Activated CD4-positive, alpha-beta T cell treated with anti-CD3 and anti-CD28 coated beads for 4 hours (primary cell): ENCODE data around the gene STX1A.
"Not testable (repeated sequence)": the region's sequence is repeated elsewhere in the genome, so short reads cannot be mapped to it uniquely, and the experiment has no call there.

Experiments used
- DNase-seq, 2 donors: peaks; one replicate each; pipeline ENCODE4 v3.0.0-alpha.2; 2020

STX1A gene

DNA sequence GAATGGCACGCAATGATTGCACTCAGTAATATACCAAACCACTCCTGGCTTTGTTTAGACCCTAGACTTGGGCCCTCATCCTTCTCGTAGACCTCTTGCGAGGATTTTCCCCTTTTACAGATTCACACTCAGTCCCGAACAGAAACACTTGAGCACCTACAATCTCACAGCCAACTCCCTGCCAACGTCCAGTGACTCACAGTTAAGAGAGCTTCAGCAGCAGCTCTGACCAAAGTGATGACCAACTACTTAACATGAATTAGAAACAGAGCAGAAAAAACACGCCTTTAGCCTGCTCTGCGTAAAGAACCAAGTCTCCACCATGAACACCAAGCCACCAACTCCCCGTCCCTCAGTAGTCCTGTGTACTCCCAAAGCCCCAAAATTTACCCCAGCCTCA lies 38.4 kb downstream of the STX1A start:
- no peak for DNase-seq

DNA sequence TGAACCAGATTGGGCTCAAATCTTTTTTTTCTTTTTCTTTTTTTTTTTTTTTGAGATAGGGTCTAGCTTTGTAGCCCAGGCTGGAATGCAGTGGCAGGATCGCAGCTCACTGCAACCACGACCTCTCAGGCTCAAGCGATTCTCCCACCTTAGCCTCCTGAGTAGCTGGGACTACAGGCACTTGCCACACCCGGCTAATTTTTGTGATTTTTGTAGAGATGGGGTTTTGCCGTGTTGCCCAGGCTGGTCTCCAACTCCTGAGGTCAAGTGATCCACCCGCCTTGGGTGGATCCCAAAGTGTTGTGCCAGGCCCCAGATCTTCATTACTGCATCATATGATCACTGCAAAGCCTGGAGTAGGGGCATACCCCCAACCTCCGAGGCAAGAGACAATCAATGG lies 39.0 kb downstream of the STX1A start:
- no peak for DNase-seq

DNA sequence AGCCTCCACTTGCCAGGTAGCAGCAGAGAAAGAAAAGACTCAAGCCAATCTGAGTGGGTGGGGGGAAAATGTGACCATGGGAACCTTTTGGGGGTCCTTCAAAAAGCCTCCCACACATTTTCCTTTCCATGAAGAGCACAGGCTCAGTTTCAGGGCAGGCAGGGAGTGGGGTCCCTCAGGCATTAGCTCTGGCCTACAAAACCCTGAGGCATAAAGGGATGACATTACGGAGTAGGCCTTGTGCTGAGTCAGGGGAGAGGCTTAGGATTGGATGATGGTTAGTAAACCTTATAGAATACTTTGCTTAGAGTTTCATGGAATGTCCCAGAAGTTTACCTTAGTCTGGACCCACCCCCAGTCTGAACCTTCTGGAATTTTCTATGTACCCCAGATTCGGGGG lies 39.8 kb downstream of the STX1A start:
- DNase-seq: no peak

DNA sequence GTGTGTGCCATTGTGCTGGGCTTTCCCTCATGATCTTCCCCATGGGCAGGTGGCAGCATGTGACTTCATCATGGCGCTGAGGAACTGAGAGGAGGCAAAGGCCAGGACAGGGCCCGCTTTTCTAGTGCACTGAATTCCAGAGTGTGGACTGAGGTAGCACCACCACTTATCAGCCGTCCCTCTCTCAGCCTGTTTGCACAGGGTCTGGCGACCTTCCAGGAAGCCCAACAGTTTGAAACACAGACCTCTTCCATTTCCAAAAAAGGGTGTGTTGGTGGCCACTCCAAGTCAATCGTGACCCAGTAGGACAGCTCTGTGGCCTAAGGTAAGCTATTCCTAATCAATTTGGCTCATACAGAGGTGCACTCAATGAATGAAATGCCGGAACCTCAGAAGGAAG lies 40.6 kb downstream of the STX1A start:
- no peak for DNase-seq

DNA sequence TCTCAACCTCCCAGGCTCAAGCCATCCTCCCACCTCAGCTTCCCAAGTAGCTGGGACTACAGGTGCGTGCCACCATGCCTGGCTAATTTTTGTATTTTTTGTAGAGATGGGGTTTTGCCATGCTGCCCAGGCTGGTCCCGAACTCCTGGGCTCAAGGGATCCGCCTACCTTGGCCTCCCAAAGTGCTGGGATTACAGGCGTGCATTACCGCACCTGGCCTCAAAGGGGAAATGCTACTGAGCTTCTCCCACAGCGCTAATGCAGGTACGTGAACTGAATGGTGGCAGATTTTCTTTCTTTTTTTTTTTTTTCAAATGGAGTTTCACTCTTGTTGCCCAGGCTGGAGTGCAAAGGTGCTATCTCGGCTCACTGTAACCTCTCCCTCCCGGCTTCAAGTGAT lies 43.4 kb downstream of the STX1A start:
- DNase-seq: not testable (repeated sequence)

DNA sequence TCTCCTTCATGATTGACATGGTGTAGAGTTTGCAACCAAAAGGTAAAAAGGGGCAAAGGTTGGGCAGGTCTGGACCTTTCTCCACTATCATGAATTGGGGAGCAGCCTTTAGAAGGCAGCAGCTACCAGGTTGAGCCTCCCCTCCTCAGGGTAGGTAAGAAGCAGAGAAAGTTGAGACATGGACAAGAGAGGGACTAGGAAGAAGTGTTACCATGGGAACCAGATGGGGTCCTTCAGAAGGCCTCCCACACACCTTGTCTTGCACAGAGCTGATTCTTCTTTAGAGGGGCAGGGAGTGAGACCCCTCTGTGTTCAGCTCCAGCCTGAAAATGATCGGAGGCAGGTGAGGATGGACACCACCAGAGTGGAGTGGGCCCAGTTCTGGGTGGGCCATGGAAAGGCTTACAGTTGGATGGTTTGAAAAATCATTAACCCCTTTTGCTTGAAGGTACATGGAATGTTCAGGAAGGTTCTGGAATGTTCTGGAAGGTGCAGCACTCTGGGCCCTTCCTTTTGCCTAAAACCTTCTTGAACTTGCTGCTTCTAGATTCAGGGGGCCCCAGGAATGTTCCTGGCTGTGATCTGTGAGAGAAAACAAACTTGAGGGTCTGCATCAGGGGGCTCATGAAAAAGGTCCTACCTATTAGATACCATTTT lies 44.9 kb downstream of the STX1A start:
- DNase-seq: no peak

DNA sequence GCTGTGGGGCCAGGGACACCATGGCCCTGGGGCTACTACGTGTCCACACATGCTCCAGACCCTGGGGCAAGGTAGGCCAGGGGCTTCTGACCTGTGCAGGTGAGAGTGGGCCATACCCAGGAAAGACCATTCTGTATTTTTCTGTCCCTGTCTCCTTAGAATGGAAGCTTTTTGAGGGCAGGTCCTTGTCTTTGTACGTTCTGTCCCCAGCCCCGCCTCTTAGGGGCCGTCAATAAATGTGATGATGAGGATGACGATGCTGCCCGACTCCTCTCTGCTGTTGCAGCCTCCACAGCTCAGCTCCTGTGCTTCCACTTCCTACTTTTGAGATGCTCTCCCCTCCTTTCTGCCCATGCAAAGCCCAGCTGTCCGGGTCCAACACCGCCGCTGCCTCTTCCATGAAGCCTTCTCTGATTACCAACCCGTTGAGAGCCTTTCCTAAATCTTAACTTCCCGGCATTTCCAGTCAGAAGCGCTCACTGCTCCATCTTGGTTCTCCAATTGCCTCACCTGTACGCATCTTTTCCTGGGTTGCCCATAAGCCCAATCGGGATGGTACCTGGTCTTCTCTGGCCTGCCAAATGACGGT lies 47.5 kb downstream of the STX1A start:
- no peak for DNase-seq

DNA sequence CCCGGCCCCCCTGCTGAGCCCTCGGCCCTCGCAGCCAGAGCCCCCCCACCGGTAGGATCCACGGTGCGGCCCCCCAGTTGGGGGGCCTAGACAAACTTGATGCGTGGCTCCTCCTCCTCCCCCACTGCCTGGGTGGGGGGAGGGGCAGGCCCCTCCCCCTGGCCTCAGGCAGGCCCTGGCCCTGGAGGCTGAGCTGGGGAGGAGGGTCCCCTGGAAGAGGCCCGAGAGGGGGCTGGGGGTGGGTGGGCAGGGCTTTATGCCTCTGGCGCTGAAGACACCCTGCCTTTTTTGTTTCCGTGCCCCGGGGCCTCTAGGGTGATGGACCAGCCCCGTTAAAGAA lies 48.2 kb downstream of the STX1A start:
- DNase-seq: no peak

DNA sequence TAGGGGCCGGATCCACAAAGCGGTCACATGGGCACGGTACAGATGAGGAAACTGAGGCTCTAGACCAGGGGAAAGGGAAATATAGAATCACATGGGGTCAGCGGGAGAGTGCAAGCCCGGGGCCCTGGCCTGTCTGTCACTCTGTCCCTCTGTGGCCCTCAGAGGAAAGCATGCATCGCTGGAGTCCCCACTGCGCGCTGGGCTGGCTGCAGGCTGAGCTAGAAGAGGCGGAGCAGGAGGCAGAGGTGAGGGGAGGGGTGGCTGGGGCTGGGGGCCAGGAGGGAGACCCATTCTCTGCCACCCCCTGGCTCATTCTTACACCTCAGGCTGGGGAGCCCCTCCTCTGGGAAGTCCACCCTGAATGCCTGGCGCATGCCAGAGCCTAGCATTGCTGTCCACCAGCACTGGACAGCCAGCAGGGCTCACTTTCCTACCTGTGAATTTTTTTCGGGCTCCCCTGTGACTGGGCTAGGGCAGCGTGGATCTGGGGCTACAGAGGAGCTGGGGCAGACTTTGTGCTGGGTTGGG lies 49.5 kb downstream of the STX1A start:
- no peak for DNase-seq

DNA sequence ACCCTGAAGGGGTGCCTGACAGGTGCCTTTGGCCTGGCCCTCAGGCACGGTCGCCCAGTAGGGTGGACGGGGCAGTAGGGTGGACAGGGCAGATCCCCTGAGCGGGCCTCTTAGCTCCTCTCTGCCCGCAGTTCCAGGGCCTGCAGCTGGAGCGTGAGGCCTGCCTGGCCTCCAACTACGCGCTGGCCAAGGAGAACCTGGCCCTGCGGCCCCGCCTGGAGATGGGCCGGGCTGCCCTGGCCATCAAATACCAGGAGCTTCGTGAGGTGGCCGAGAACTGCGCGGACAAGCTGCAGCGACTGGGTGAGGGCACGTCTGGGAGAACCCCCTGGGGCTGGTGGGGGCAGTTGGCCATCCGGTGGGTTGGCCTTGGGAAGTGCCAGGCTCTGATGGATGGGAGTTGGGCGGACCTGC lies 50.2 kb downstream of the STX1A start:
- DNase-seq: no peak

DNA sequence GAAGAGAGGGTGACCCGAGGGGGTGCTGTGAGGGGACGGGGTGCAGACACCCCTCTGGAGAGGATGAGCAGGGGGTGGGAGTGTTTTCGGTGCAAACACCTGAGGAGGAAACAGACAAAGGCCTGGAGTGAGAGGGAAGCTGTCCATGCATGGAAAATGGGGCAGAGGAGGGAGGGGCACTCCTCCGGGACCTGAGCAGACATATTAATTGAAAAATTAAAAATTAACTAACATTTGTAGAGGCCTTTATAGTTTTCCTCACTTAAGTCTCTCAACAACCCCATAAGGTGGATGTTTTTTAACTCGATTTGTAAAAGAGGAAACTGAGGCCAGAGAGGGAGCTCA lies 50.6 kb downstream of the STX1A start:
- DNase-seq: no peak

DNA sequence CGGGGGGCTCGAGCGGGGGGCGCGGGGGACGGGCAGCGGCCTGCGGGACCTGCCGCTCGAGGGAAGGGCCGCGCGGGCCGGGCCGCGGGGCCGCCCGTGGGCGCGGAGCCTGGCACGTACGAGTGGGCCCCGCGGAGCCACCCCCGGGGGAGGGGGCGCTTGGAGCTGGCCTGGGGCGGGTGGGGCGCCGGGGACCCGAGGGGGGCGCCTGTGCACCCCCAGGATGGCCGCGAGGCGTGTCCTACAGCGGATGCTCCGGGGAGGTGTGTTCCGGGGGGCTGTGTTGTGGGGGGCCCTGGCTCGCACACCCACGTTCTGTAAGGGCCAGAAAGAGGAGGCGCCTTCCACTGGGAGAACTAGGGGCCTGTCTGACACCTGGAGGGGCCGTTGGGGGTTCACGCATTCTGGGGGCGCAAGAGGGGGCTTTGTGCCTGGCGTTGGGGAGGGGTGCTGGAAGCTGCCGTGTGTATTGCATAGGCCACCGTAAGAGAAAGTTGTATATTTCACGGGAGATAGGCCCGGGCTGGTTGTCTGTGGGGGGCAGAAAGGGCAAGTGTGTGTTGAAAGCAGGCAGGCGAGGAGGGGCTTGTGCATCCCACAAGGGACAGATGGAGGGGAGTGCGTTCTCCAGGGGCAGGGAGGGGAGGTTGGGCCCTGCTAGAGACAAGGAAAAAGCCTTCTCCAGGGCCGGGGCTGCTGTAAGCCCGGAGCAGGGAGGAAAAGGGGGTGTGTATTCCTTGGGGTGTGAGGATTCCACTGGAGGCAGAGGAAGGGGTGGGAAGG lies 51.2 kb downstream of the STX1A start:
- no peak for DNase-seq

DNA sequence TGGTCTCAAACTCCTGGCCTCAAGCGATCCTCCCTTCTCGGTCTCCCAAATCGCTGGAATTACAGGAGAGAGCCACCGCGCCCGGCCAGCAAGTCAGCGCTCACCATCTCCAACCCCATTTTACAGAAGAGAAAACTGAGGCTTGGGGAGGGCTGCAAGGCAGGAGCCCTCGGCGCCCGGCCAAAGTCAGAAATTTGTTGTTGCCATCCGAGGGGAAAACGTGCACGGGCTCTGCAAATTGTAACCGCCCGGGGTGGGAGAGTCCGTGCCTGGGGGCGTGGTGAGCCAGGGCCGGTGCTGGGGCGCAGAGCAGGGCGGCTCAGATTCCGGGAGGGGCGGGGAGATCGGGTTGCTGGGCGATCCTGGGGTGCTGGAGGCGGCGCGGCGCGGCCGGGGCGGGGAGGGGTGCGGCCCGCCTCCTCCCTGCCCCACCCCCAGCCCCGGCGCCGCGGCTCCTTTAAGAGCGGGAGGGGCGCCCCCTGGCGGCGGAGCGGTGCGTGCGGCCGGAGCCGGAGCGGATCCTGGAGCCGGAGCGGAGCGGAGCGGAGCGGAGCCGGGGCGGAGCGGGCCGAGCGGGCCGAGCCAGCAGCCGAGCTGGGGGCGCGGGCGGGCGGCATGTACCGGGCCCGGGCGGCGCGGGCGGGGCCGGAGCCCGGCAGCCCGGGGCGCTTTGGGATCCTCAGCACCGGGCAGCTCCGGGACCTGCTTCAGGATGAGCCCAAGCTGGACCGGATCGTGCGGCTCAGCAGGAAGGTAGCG lies 51.9 kb downstream of the STX1A start, which contains the start of gene VPS37D:
Gene VPS37D (plus strand): TSS at position 488 of the 759 bp plus-strand sequence. CDS start 128 bp downstream, at position 616.
- peak; percentile 93 for DNase-seq

DNA sequence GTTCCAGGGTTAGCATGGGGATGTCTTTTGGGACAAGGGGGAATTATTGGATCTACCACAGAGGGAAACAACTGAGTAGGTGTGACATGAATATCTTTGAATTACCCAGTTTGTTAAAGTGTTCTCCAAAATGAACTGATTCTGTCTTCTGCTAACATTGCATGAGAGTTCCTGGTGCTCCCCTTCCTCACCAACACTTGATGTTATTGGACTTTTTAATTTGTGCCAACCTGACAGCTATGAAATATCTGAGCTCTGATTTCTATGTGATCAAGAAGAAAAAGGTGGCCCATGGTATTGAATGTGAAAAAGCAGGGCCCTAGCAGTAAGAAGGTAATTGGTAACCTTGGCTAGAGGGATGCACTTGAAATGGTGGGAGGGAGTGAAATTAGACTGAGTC lies 56.4 kb downstream of the STX1A start:
- DNase-seq: no peak

DNA sequence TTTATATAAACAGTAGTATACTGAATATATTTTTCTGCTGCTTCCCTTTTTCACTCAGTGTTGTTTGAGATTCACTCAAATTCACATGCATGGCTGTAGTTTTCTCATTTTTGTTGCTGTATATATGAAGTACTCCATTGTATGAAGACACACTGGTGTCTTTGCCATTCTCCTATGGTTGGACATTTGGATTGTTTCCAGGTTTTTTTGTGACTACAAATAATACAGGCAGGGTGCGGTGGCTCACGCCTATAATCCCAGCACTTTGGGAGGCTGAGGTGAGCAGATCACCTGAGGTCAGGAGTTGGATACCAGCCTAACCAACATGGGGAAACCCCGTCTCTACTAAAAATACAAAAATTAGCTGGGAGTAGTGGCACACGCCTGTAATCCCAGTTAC lies 58.9 kb downstream of the STX1A start:
- DNase-seq: not testable (repeated sequence)

DNA sequence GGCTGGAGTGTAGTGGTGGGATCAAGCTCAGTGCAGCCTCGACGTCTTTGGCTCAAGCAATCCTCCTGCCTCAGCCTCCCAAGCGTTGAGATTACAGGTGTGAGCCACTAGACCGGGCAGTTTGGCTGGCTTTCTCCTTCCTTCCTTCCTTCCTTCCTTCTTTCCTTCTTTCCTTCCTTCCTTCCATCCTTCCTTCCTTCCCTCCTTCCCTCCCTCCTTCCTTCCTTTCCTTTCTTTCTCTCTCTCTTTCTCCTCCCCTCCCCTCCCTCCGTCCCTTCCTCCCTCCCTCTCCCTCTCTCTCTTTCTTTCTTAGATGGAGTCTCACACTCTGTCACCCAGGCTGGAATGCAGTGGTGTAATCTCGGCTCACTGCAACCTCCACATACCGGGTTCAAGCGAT lies 59.5 kb downstream of the STX1A start:
- no peak for DNase-seq

DNA sequence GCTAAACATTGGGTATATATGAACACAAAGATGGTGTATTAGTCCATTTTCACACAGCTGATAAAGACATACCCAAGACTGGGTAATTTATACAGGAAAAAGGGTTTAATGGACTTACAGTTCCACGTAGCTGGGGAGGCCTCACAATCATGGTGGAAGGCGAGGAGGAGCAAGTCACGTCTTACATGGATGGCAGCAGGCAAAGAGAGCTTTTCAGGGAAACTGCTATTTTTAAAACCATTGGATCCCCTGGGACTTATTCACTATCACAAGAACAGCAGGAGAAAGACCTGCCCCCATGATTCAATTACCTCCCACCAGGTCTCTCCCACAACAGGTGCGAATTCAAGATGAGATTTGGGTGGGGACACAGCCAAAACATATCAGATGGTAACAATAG lies 64.2 kb downstream of the STX1A start:
- DNase-seq: not testable (repeated sequence)

DNA sequence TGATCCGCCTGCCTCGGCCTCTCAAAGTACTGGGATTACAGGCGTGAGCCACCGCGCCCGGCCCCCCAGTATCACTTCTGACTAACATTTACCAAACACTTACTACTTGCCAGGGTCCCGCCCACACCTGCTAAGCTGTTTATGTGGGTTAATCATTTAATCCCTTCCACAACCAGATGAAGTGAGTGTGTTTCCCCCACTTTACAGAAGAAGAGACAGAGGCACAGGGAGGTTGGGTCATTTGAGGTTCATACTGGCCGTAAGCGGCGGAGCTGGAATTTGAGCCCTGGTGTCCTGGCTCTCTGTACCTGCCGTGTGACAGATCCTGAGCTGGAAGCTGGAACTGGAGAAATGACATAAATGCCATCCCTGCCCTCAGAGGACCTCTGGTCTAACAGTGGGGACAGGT lies 66.9 kb downstream of the STX1A start:
- no peak for DNase-seq

DNA sequence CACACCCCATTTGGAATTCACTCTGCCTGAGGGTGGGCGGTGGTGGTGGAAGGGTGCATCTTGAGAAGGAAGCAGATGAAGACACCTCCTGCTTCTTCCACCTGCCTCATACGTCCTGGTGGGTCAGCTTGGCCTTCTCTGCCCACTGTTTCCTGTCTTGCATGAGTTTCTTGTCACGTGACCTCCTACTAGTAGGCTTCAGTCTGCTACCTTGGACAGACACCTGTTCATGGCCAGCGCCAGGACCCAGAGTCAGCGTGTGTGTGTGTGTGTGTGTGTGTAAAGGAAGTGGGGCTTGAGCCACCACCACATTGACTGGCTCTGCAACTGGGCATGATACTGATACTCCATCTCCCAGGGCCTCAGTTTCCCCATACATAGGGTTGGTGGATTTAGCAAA lies 68.9 kb downstream of the STX1A start:
- DNase-seq: no peak

DNA sequence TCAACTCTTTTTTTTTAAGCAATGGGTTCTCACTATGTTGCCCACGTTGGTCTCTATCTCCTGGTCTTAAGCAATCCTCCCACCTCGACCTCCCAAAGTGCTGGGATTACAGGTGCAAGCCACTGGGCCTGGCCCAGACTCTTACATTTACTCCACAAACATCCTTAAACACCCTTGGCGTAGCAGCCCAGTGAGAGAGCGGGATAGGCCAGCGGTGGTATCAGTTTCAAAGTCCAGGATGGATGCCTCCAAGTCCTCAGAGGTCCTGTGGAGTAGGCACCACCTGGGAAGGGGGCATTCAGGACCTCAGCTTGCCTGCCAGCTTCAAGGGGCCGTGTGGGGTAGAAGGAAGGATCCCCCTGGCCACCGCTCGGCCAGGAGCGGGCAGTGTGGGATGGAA lies 69.9 kb downstream of the STX1A start:
- DNase-seq: no peak
